BJ (cell line): ENCODE measurements around the gene APBB2. TPM values are rescaled to one million over a fixed set of nuclear protein-coding genes. Genes with fewer than 3 reads are reported as not detected.

Experiments
- CTCF ChIA-PET: fragments of 350-600 bp; formaldehyde crosslinking; extraction: SDS; loops from one replicate; lab custom pipeline; 2021; ENCODE audit warnings: antibody characterized with exemption, inconsistent platforms; lab: Yijun Ruan, JAX
- POLR2A ChIA-PET: fragments of 300-600 bp; sonication (Branson Sonifier 250); formaldehyde crosslinking; extraction: SDS; loops from one replicate; lab custom pipeline; 2021; ENCODE audit warnings: antibody characterized with exemption; lab: Charles Lee
- DNase-seq: peaks from one replicate; pipeline ENCODE4 v3.0.0-alpha.2; 2011; ENCODE audit warnings: low read depth
- H3K27me3 ChIP-seq: 2 replicates; pipeline ENCODE4 v1.6.0; 2011; ENCODE audit warnings: low read length; ENCODE audit not compliant: control insufficient read depth, insufficient read depth
- H3K36me3 ChIP-seq: 2 replicates; pipeline ENCODE4 v1.5.1; 2011; ENCODE audit warnings: low read length; ENCODE audit not compliant: control insufficient read depth, insufficient read depth
- H3K4me3 ChIP-seq: 2 replicates; pipeline ENCODE4 v1.5.1; 2011; ENCODE audit warnings: low read depth, mild to moderate bottlenecking, control low read depth, low read length
- CTCF ChIP-seq: IDR thresholded peaks from 2 replicates; pipeline ENCODE4 v1.5.1; 2011; ENCODE audit warnings: low read depth, mild to moderate bottlenecking, control low read depth, inconsistent platforms, low read length, moderate library complexity; ENCODE audit not compliant: insufficient read depth
- polyA plus RNA-seq: library from polyadenylated mRNA; depleted of rRNA; stranded (reverse); fragments of >200 nt; gene quantifications from 2 replicates; pipeline ENCODE4 v1.2.3, GENCODE V29; 2011

APBB2 gene
- polyA plus RNA-seq, 1 experiment = 50.3 TPM

GRCh38 chr4:40840985-40841571 is 373.3 kb downstream of the APBB2 start:
- CTCF ChIA-PET = interaction anchor here (0.6 to 4.1 kb wide), 20 partner anchors 9 to 242 kb away, joined by 3 to 30 read pairs (median 4); no protein-coding TSS in a partner anchor
- Histone ChIP-seq H3K36me3 (peaks cover 3% of the 10 kb centered on the region), H3K27me3 (no peaks in the 10 kb centered on the region), H3K4me3 (no peak overlapping the region)
- POLR2A ChIA-PET = no interaction called here
- TF ChIP-seq CTCF = peak; percentile 73
- DNase-seq = no peak

GRCh38 chr4:40840255-40840984 is 373.9 kb downstream of the APBB2 start:
- Histone ChIP-seq H3K27me3 (no peaks in the 10 kb centered on the region), H3K36me3 (peaks cover 1% of the 10 kb centered on the region), H3K4me3 (no peak overlapping the region)
- ChIA-PET CTCF (interaction anchor here (0.6 to 4.1 kb wide), 20 partner anchors 9 to 87 kb away, joined by 3 to 30 read pairs (median 4); no protein-coding TSS in a partner anchor), POLR2A (no interaction called here)
- DNase-seq = no peak
- TF ChIP-seq CTCF = no peak

- ChIA-PET CTCF (no interaction called here), POLR2A (interaction anchor here (0.6 kb wide), 1 partner anchor 395 kb away, joined by 3 read pairs; no protein-coding TSS in a partner anchor)
- H3K27me3 ChIP-seq = no peaks in the 10 kb centered on the region
- DNase-seq = no peak
- 0 out of 2 replicates have a peak, but pooled peaks have one; percentile 17 for TF ChIP-seq CTCF
- H3K36me3 ChIP-seq = no peaks in the 10 kb centered on the region; the same call in 1 of the 2 replicates
- H3K4me3 ChIP-seq = no peak overlapping the region
Measured at GRCh38 chr4:40838742-40839141, 375.6 kb downstream of the APBB2 start.

GRCh38 chr4:40837094-40837870 is 377.1 kb downstream of the APBB2 start:
- Histone ChIP-seq H3K36me3 (peaks cover 3% of the 10 kb centered on the region), H3K27me3 (no peaks in the 10 kb centered on the region), H3K4me3 (no peak overlapping the region)
- CTCF ChIA-PET = interaction anchor here (1.0 kb wide), 2 partner anchors 12 to 87 kb away, joined by 3 to 4 read pairs; no protein-coding TSS in a partner anchor
- no peak for DNase-seq
- POLR2A ChIA-PET = no interaction called here
- TF ChIP-seq CTCF = no peak
